Fibroblast of lung (primary cell): Measurements from ENCODE around the gene TLX2. TPM values are rescaled to one million over a fixed set of nuclear protein-coding genes. Genes with fewer than 3 reads are reported as not detected.
"Not testable (repeated sequence)": the region's sequence is repeated elsewhere in the genome, so short reads cannot be mapped to it uniquely, and the experiment has no call there.

ENCODE experiments used
- DNase-seq, 2 donors: peaks; one replicate each; pipeline versions ENCODE4 v3.0.0 to v3.0.0-alpha.2; 2010; ENCODE audit warnings: low read depth in 2 of 2
- H2AFZ ChIP-seq: 2 replicates; pipeline ENCODE4 v1.5.1; 2012; ENCODE audit warnings: low read length, control low read depth, inconsistent platforms
- H3K27ac ChIP-seq: 2 replicates; pipeline ENCODE4 v1.5.1; 2011; ENCODE audit warnings: low read length, control low read depth; ENCODE audit not compliant: insufficient read depth
- H3K27me3 ChIP-seq: 2 replicates; pipeline ENCODE4 v1.5.1; 2011; ENCODE audit warnings: mild to moderate bottlenecking, low read length; ENCODE audit not compliant: control insufficient read depth, insufficient read depth
- H3K36me3 ChIP-seq: 2 replicates; pipeline ENCODE4 v1.5.1; 2011; ENCODE audit warnings: low read length; ENCODE audit not compliant: control insufficient read depth, insufficient read depth
- H3K4me1 ChIP-seq: 2 replicates; pipeline ENCODE4 v1.5.1; 2011; ENCODE audit warnings: low read length; ENCODE audit not compliant: control insufficient read depth, insufficient read depth; ENCODE audit errors: extremely low read depth
- H3K4me2 ChIP-seq: 2 replicates; pipeline ENCODE4 v1.5.1; 2011; ENCODE audit warnings: low read length, control low read depth; ENCODE audit not compliant: insufficient read depth; ENCODE audit errors: extremely low read depth
- H3K4me3 ChIP-seq, 4 experiments: fragments of 200-600 bp in 1 of 4; sonication (generic) in 1 of 4; replicated peaks in 1 of 4; 2 replicates each; pipeline ENCODE4 v1.5.1; 2011 to 2016; ENCODE audit warnings: low read length in 4 of 4, low read depth in 3 of 4, mild to moderate bottlenecking in 3 of 4, control low read depth in 2 of 4, inconsistent platforms in 1 of 4, mixed read lengths in 1 of 4; ENCODE audit not compliant: insufficient read depth in 1 of 4; ENCODE audit errors: control extremely low read depth in 1 of 4
- H3K79me2 ChIP-seq: 2 replicates; pipeline ENCODE4 v1.5.1; 2012; ENCODE audit warnings: mild to moderate bottlenecking, low read length, inconsistent platforms; ENCODE audit not compliant: control insufficient read depth, insufficient read depth
- H3K9ac ChIP-seq: 2 replicates; pipeline ENCODE4 v1.5.1; 2011; ENCODE audit warnings: mild to moderate bottlenecking, low read length, control low read depth; ENCODE audit not compliant: insufficient read depth
- H3K9me3 ChIP-seq: 2 replicates; pipeline ENCODE4 v1.5.1; 2012; ENCODE audit warnings: low read depth, low read length; ENCODE audit not compliant: control insufficient read depth, insufficient read depth
- H4K20me1 ChIP-seq: 2 replicates; pipeline ENCODE4 v1.5.1; 2011; ENCODE audit warnings: low read length; ENCODE audit not compliant: control insufficient read depth, insufficient read depth; ENCODE audit errors: extremely low read depth
- EZH2 ChIP-seq: IDR thresholded peaks from 2 replicates; pipeline ENCODE4 v1.5.1; 2012; ENCODE audit warnings: low read length, control low read depth, mild to moderate bottlenecking; ENCODE audit errors: missing control alignments
- polyA plus RNA-seq, 2 donors: library from polyadenylated mRNA; depleted of rRNA in 1 of 2; stranded (reverse) in 1 of 2; unstranded in 1 of 2; fragments of >200 nt; gene quantifications; 2 replicates each; pipeline ENCODE4 v1.2.1, GENCODE V29; 2011 to 2012; ENCODE audit warnings: missing spikeins in 1 of 2
- total RNA-seq: library from RNA; depleted of rRNA; stranded (reverse); fragments of >200 nt; gene quantifications from 2 replicates; pipeline ENCODE4 v1.2.1, GENCODE V29; 2014
- TF ChIP-seq, protein P1 (sequence below), 2 donors: IDR thresholded peaks in 1 of 2; conservative IDR thresholded peaks in 1 of 2; 1 replicate in 1 of 2; 2 replicates in 1 of 2; pipeline ENCODE4 v1.5.1; 2011 to 2012; ENCODE audit warnings: low read length in 2 of 2, control low read depth in 1 of 2, inconsistent platforms in 1 of 2, low read depth in 1 of 2, mild to moderate bottlenecking in 1 of 2

Gene TLX2
- total and polyA plus RNA-seq, 2 donors (not counting 1 experiment from before 2014, with no cell fraction given), result under 0.01 TPM; not detected in 1

DNA sequence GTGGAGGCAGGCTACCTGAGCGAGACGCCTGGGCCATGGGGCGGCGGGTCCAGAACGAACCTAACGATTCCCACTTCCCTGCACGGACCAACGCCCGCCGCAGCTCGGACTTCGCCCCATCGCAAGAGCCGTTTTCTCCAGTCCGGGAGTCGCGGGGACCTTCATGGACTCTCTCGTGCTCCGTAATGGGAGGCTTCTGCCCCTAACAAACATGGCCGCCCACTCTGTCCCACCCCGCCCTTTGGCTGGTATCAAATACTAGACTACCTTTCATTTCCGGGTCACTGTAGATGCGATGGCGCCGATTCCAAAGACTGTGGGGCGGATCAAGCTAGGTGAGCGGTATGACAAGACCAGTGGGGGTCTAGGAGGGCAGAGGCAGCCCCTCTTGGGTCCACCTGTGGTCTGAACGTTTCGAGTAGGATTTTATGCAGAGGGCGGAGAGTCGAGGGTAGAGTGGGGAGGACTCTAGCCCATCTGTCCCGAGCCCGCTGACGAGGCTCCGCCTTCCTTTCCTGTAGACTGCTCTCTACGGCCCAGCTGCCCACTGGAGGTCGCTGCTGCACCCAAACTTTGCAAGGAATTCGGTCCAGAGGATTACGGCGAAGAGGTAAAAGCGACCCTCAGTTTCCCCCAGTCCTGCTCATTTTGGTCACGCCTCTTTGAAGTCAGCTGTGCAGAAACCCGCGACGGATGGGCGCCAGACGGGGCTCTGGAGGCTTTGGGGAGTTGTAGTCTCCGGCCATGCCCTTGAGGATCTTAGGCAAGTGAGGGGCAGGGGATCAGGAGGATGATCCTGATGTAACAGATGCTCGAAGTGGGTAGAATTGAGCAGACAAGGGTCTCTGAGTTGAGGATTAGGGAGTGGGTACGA lies 31.2 kb upstream of the TLX2 start, which contains the start of the genes CCDC142 and TTC31:
TSS of gene CCDC142 (minus strand) at position 198 of the 874 bp plus-strand sequence. CDS start at position 37, 161 bp downstream.
TSS of gene TTC31 (plus strand) at position 281 of the 874 bp plus-strand sequence. CDS start at position 296, 15 bp downstream.
- Histone ChIP-seq H3K9ac (peak within 1 kb of the TSS; percentile 74), H3K4me2 (peak within 1 kb of the TSS; percentile 98), H3K9me3 (no peaks in the 10 kb centered on the region), H3K4me3 (peak within 1 kb of the TSS; percentile 74 to 99 (median 86)), H3K36me3 (peaks cover 8% of the 10 kb centered on the region), H3K27ac (peak within 1 kb of the TSS; percentile 85), H3K79me2 (peaks cover 24% of the 10 kb centered on the region), H2AFZ (peak within 1 kb of the TSS; percentile 99), H3K27me3 (no peaks in the 10 kb centered on the region), H3K4me1 (peaks cover 11% of the 10 kb centered on the region), H4K20me1 (no peaks in the 10 kb centered on the region)
- DNase-seq, result peak; percentile 93 to 96
- no peak for TF ChIP-seq EZH2
- TF ChIP-seq, protein P1, sequence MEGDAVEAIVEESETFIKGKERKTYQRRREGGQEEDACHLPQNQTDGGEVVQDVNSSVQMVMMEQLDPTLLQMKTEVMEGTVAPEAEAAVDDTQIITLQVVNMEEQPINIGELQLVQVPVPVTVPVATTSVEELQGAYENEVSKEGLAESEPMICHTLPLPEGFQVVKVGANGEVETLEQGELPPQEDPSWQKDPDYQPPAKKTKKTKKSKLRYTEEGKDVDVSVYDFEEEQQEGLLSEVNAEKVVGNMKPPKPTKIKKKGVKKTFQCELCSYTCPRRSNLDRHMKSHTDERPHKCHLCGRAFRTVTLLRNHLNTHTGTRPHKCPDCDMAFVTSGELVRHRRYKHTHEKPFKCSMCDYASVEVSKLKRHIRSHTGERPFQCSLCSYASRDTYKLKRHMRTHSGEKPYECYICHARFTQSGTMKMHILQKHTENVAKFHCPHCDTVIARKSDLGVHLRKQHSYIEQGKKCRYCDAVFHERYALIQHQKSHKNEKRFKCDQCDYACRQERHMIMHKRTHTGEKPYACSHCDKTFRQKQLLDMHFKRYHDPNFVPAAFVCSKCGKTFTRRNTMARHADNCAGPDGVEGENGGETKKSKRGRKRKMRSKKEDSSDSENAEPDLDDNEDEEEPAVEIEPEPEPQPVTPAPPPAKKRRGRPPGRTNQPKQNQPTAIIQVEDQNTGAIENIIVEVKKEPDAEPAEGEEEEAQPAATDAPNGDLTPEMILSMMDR (conservative IDR thresholded peaks at IDR 0.05 in 1 of 2, IDR thresholded peaks at IDR 0.05 in 1 of 2; ENCODE audit: low read depth in 1 of 2, low read length in 2 of 2), result peak; percentile 85 to 89

DNA sequence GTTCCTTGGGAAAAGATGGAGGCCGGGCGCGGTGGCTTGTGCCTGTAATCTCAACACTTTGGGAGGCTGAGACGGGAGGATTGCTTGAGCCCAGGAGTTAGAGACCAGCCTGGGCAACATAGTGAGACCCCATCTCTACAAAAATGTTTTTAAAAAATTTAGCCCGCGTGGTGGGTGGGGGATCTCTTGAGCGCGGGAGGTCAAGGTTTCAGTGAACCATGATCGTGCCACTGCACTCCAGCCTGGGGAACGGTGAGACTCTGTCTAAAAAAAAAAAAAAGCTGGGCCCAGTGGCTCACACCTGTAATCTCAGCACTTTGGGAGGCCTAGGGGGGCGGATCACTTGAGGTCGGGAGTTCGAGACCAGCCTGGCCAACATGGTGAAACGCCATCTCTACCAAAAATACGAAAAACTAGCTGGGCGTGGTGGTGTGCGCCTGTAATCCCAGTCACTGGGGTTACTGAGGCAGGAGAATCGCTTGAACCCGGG lies 30.5 kb upstream of the TLX2 start:
- not testable (repeated sequence) for H3K9me3 ChIP-seq, H3K27me3 ChIP-seq, H4K20me1 ChIP-seq, DNase-seq, H3K27ac ChIP-seq, H3K36me3 ChIP-seq
- peak overlapping the region; percentile 98 for H3K4me2 ChIP-seq
- H3K79me2 ChIP-seq, result peaks cover 24% of the 10 kb centered on the region
- peak overlapping the region; percentile 74 to 99 (median 86) for H3K4me3 ChIP-seq
- peak overlapping the region; percentile 79 for H2AFZ ChIP-seq
- H3K9ac ChIP-seq, result peak overlapping the region; percentile 45
- peaks cover 11% of the 10 kb centered on the region for H3K4me1 ChIP-seq

DNA sequence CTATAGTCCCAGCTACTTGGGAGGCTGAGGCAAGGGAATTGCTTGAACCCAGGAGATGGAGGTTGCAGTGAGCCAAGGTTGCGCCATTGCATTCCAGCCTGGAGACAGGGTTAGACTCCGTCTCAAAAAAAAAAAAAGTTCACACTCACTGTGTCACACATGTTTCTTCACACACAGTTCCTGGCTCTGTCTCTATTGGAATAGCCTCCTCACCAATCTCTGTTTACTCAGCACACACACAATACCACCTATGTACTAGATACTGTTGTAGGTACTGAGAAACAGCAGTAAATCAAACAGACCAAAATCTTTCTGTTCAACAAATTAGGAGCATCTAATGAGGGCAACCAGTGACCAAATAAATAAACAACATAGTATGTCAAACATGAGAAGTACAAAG lies 28.1 kb upstream of the TLX2 start:
- TF ChIP-seq, protein P1 (conservative IDR thresholded peaks at IDR 0.05 in 1 of 2, IDR thresholded peaks at IDR 0.05 in 1 of 2; ENCODE audit: low read depth in 1 of 2, low read length in 2 of 2), result no peak
- no peak for TF ChIP-seq EZH2
- Histone ChIP-seq H3K9ac (no peak overlapping the region), H2AFZ (no peak overlapping the region), H3K27ac (no peak overlapping the region), H3K4me2 (no peak overlapping the region), H3K36me3 (peaks cover 8% of the 10 kb centered on the region), H3K9me3 (no peaks in the 10 kb centered on the region), H3K4me3 (no peak overlapping the region), H4K20me1 (no peaks in the 10 kb centered on the region), H3K79me2 (peaks cover 16% of the 10 kb centered on the region), H3K4me1 (peaks cover 6% of the 10 kb centered on the region), H3K27me3 (no peaks in the 10 kb centered on the region)
- no peak for DNase-seq
